Fibroblast of lung (primary cell): Measurements from ENCODE around the gene RBPJL. TPM values are rescaled to one million over a fixed set of nuclear protein-coding genes. Genes with fewer than 3 reads are reported as not detected.
A peak's percentile ranks its signal among the peaks of the same experiment; 100 is the strongest.

Experiments used
- DNase-seq, 2 donors: peaks; one replicate each; pipeline versions ENCODE4 v3.0.0 to v3.0.0-alpha.2; 2010; ENCODE audit warnings: low read depth in 2 of 2
- H2AFZ ChIP-seq: 2 replicates; pipeline ENCODE4 v1.5.1; 2012; ENCODE audit warnings: low read length, control low read depth, inconsistent platforms
- H3K27ac ChIP-seq: 2 replicates; pipeline ENCODE4 v1.5.1; 2011; ENCODE audit warnings: low read length, control low read depth; ENCODE audit not compliant: insufficient read depth
- H3K27me3 ChIP-seq: 2 replicates; pipeline ENCODE4 v1.5.1; 2011; ENCODE audit warnings: mild to moderate bottlenecking, low read length; ENCODE audit not compliant: control insufficient read depth, insufficient read depth
- H3K36me3 ChIP-seq: 2 replicates; pipeline ENCODE4 v1.5.1; 2011; ENCODE audit warnings: low read length; ENCODE audit not compliant: control insufficient read depth, insufficient read depth
- H3K4me1 ChIP-seq: 2 replicates; pipeline ENCODE4 v1.5.1; 2011; ENCODE audit warnings: low read length; ENCODE audit not compliant: control insufficient read depth, insufficient read depth; ENCODE audit errors: extremely low read depth
- H3K4me2 ChIP-seq: 2 replicates; pipeline ENCODE4 v1.5.1; 2011; ENCODE audit warnings: low read length, control low read depth; ENCODE audit not compliant: insufficient read depth; ENCODE audit errors: extremely low read depth
- H3K4me3 ChIP-seq, 4 experiments: fragments of 200-600 bp in 1 of 4; sonication (generic) in 1 of 4; replicated peaks in 1 of 4; 2 replicates each; pipeline ENCODE4 v1.5.1; 2011 to 2016; ENCODE audit warnings: low read length in 4 of 4, low read depth in 3 of 4, mild to moderate bottlenecking in 3 of 4, control low read depth in 2 of 4, inconsistent platforms in 1 of 4, mixed read lengths in 1 of 4; ENCODE audit not compliant: insufficient read depth in 1 of 4; ENCODE audit errors: control extremely low read depth in 1 of 4
- H3K79me2 ChIP-seq: 2 replicates; pipeline ENCODE4 v1.5.1; 2012; ENCODE audit warnings: mild to moderate bottlenecking, low read length, inconsistent platforms; ENCODE audit not compliant: control insufficient read depth, insufficient read depth
- H3K9ac ChIP-seq: 2 replicates; pipeline ENCODE4 v1.5.1; 2011; ENCODE audit warnings: mild to moderate bottlenecking, low read length, control low read depth; ENCODE audit not compliant: insufficient read depth
- H3K9me3 ChIP-seq: 2 replicates; pipeline ENCODE4 v1.5.1; 2012; ENCODE audit warnings: low read depth, low read length; ENCODE audit not compliant: control insufficient read depth, insufficient read depth
- H4K20me1 ChIP-seq: 2 replicates; pipeline ENCODE4 v1.5.1; 2011; ENCODE audit warnings: low read length; ENCODE audit not compliant: control insufficient read depth, insufficient read depth; ENCODE audit errors: extremely low read depth
- EZH2 ChIP-seq: IDR thresholded peaks from 2 replicates; pipeline ENCODE4 v1.5.1; 2012; ENCODE audit warnings: low read length, control low read depth, mild to moderate bottlenecking; ENCODE audit errors: missing control alignments
- polyA plus RNA-seq, 2 donors: library from polyadenylated mRNA; depleted of rRNA in 1 of 2; stranded (reverse) in 1 of 2; unstranded in 1 of 2; fragments of >200 nt; gene quantifications; 2 replicates each; pipeline ENCODE4 v1.2.1, GENCODE V29; 2011 to 2012; ENCODE audit warnings: missing spikeins in 1 of 2
- total RNA-seq: library from RNA; depleted of rRNA; stranded (reverse); fragments of >200 nt; gene quantifications from 2 replicates; pipeline ENCODE4 v1.2.1, GENCODE V29; 2014
- TF ChIP-seq, protein P1 (sequence below), 2 donors: IDR thresholded peaks in 1 of 2; conservative IDR thresholded peaks in 1 of 2; 1 replicate in 1 of 2; 2 replicates in 1 of 2; pipeline ENCODE4 v1.5.1; 2011 to 2012; ENCODE audit warnings: low read length in 2 of 2, control low read depth in 1 of 2, inconsistent platforms in 1 of 2, low read depth in 1 of 2, mild to moderate bottlenecking in 1 of 2

Gene RBPJL
- total and polyA plus RNA-seq, 2 donors (not counting 1 experiment from before 2014, with no cell fraction given) = not detected

DNA sequence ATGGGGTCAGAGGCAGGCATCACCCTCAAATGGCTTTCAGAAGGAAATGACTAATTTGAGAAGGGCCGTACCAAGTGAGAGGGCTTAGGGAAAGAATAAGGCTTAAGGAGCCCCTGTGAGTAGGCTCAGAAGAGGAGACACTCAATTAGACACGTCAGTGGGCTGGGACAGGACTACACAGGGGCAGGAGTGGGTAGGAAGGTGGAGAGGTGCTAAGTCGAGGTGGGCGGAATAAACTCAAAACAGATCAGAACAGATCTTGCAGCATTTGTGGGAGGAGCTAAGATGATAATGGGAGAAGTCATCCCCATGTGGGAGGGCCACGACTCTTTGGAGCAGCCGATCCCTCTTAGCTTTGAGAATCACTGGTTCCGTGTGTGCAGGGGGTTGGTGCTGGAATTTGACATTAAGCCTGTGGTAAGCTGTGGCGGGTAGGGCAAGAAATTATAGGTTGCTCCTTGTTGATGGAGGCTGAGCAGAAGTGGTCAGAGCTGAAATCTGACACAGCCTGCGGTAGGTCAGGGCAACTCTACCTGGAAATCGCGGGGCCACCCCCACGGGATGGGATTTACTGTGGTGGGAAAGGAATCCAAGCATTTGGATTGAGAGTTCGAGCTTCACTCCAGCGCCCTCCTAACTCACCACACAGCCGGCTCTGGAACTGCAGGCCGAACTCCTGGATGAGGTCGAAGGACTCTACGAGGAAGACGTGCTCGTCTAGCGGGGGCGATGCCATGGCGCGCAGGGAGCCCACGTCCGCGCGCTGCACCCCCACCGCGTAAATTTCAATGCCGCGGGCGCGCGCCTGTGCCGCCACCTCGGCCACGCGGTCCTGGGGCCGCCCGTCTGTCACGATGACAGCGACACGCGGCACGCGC, 2.8 kb upstream of the RBPJL start:
- no peak for DNase-seq
- Histone ChIP-seq H3K9me3 (no peaks in the 10 kb centered on the region), H3K36me3 (no peaks in the 10 kb centered on the region), H3K4me3 (no peak overlapping the region), H3K9ac (no peak overlapping the region), H3K27me3 (peaks cover 9% of the 10 kb centered on the region), H3K4me2 (no peak overlapping the region), H3K4me1 (no peaks in the 10 kb centered on the region), H4K20me1 (no peaks in the 10 kb centered on the region), H3K27ac (no peak overlapping the region), H2AFZ (no peak overlapping the region), H3K79me2 (no peaks in the 10 kb centered on the region)
- TF ChIP-seq, protein P1, sequence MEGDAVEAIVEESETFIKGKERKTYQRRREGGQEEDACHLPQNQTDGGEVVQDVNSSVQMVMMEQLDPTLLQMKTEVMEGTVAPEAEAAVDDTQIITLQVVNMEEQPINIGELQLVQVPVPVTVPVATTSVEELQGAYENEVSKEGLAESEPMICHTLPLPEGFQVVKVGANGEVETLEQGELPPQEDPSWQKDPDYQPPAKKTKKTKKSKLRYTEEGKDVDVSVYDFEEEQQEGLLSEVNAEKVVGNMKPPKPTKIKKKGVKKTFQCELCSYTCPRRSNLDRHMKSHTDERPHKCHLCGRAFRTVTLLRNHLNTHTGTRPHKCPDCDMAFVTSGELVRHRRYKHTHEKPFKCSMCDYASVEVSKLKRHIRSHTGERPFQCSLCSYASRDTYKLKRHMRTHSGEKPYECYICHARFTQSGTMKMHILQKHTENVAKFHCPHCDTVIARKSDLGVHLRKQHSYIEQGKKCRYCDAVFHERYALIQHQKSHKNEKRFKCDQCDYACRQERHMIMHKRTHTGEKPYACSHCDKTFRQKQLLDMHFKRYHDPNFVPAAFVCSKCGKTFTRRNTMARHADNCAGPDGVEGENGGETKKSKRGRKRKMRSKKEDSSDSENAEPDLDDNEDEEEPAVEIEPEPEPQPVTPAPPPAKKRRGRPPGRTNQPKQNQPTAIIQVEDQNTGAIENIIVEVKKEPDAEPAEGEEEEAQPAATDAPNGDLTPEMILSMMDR (conservative IDR thresholded peaks at IDR 0.05 in 1 of 2, IDR thresholded peaks at IDR 0.05 in 1 of 2; ENCODE audit: low read depth in 1 of 2, low read length in 2 of 2) = no peak
- TF ChIP-seq EZH2 = no peak

DNA sequence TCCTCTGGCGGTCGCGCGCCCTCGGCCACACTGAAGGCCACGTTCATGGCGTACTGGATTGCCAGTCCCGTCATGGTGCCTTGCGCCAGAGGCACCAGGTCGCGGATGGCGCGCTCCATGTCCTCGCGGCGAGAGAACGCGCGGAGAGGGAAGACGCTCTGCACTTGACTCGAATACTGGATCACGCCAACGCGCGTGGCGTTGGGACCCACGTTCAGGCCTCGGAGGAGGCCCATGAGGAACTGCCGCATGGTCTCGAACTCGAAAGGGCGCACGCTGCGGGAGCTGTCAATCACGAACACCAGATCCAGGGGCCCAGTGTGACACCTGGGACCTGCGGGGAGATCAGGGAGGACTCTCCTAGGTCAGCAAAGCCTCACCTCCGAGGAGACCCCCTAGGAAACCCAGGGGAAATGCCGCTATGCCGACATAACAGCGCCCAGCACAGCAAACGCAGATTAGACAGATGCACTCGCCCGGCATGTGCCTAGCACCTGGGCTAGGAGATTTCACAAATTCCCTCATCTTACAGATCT, 2.1 kb upstream of the RBPJL start:
- no peak overlapping the region for H3K4me3 ChIP-seq
- no peak for DNase-seq
- H3K9me3 ChIP-seq = no peaks in the 10 kb centered on the region
- no peak overlapping the region for H3K27ac ChIP-seq
- H3K79me2 ChIP-seq = no peaks in the 10 kb centered on the region
- no peaks in the 10 kb centered on the region for H4K20me1 ChIP-seq
- H2AFZ ChIP-seq = no peak overlapping the region
- no peaks in the 10 kb centered on the region for H3K36me3 ChIP-seq
- peaks cover 9% of the 10 kb centered on the region for H3K27me3 ChIP-seq
- H3K4me1 ChIP-seq = no peaks in the 10 kb centered on the region
- H3K4me2 ChIP-seq = no peak overlapping the region
- no peak for TF ChIP-seq EZH2
- TF ChIP-seq, protein P1 (conservative IDR thresholded peaks at IDR 0.05 in 1 of 2, IDR thresholded peaks at IDR 0.05 in 1 of 2; ENCODE audit: low read depth in 1 of 2, low read length in 2 of 2) = no peak
- H3K9ac ChIP-seq = no peak overlapping the region

DNA sequence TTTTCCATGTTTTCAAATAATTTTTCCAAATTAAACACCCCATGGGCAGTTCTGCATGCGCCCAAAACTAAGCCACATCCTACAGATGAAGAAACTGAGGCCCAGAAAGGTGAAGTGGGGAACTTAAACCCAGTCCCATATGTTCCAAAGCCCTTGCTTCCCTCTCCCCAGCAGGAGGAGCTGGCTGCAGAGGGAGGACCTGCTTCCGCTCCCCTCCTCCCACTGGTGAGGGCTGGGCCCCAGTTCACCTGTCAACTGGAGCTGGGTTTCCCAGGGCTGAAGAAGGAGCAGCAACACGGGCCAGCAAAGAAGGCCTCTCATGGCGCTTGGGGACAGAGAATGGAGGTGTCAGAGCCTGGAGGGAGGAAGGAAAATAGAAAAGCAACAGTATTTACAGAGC, 1.4 kb upstream of the RBPJL start:
- Histone ChIP-seq H3K79me2 (no peaks in the 10 kb centered on the region), H3K27me3 (peaks cover 9% of the 10 kb centered on the region), H3K9ac (no peak overlapping the region), H3K36me3 (no peaks in the 10 kb centered on the region), H4K20me1 (no peaks in the 10 kb centered on the region), H3K4me3 (no peak overlapping the region), H3K4me1 (no peaks in the 10 kb centered on the region), H3K27ac (no peak overlapping the region), H2AFZ (no peak overlapping the region), H3K4me2 (no peak overlapping the region), H3K9me3 (no peaks in the 10 kb centered on the region)
- no peak for DNase-seq
- TF ChIP-seq EZH2 = no peak
- TF ChIP-seq, protein P1 (conservative IDR thresholded peaks at IDR 0.05 in 1 of 2, IDR thresholded peaks at IDR 0.05 in 1 of 2; ENCODE audit: low read depth in 1 of 2, low read length in 2 of 2) = peak in 1 of 2 donors; percentile 4
